ENCODE results near the gene FLAD1. TPM values are rescaled to one million over a fixed set of nuclear protein-coding genes. Genes with fewer than 3 reads are reported as not detected.

FLAD1 gene
- polyA plus RNA-seq (2011; rRNA removed) (43.5 and 57.1 TPM in 2 replicates), polyA plus RNA-seq (2017; fragmentation: RNase III; extraction: RNeasy Plus Mini Kit Qiagen cat#74134 plus additional on column Dnase treatment) (34.1 to 38.2 TPM (median 36.0 TPM) in 3 replicates), polyA minus RNA-seq (2011; rRNA and poly(A)+ RNA removed) (96.6 and 131 TPM in 2 replicates)
- 75.4 and 84.9 TPM in 2 replicates for polyA plus RNA-seq (2012; cell fraction: cytosol; rRNA removed)
- polyA plus RNA-seq (2012; cell fraction: nucleus; rRNA removed), result 122 and 131 TPM in 2 replicates

GRCh38 chr1:154982897-154983648 is at the start of gene FLAD1:
TSS of gene FLAD1 (plus strand) at chr1:154983344. CDS start at chr1:154983695, 351 bp downstream.
- Histone ChIP-seq H3K4me3 (peak within 1 kb of the TSS; percentile 81), H3K9me3 (no peaks in the 10 kb centered on the region), H3K4me2 (peak within 1 kb of the TSS; percentile 89), H3K27ac (peak within 1 kb of the TSS; percentile 83 to 86), H3K4me1 (peaks cover 22% of the 10 kb centered on the region)
- WGBS (ENCODE audit: missing lambda C conversion rate), result 2% methylated on average over 25 of the region's 26 CpGs
- DNase-seq (ENCODE audit: low read depth in 1 of 2, low spot score in 1 of 2), result peak; percentile 100
- CTCF ChIA-PET, result interaction anchor here (1.3 kb wide), 1 partner anchor 102 kb away, joined by 3 read pairs; no protein-coding TSS in a partner anchor
- 0 out of 2 replicates have a peak, but pooled peaks have one; percentile 14 for TF ChIP-seq PHF8 (IDR thresholded peaks at IDR 0.05; ENCODE audit: borderline replicate concordance, low read depth)
- TF ChIP-seq USF2 (IDR thresholded peaks at IDR 0.05), result peak; percentile 91
- no peak for TF ChIP-seq SMC3 (IDR thresholded peaks at IDR 0.05)
- TF ChIP-seq HES2 (IDR thresholded peaks at IDR 0.05), result no peak
- no peak for TF ChIP-seq CTCF (IDR thresholded peaks at IDR 0.05)
- TF ChIP-seq PBX3 (IDR thresholded peaks at IDR 0.05), result peak; percentile 100
- no peak for TF ChIP-seq EHF (CRISPR knock-in tag; IDR thresholded peaks at IDR 0.05)
- no peak for TF ChIP-seq ZNF302 (CRISPR knock-in tag; IDR thresholded peaks at IDR 0.05)
- no peak for TF ChIP-seq MAFK (IDR thresholded peaks at IDR 0.05; ENCODE audit: partially characterized antibody)
- TF ChIP-seq MAX (IDR thresholded peaks at IDR 0.05), result peak; percentile 97
- no peak for TF ChIP-seq HEYL (CRISPR knock-in tag; IDR thresholded peaks at IDR 0.05)
- TF ChIP-seq NR3C1 (IDR thresholded peaks at IDR 0.05), result no peak
- no peak for TF ChIP-seq CBX2 (IDR thresholded peaks at IDR 0.05; ENCODE audit: borderline replicate concordance, low read depth)
- peak; percentile 41; the same call in 1 of the 2 replicates for TF ChIP-seq POLR2A (IDR thresholded peaks at IDR 0.05; ENCODE audit: low read length)
- TF ChIP-seq MYC (IDR thresholded peaks at IDR 0.05; ENCODE audit: borderline replicate concordance, low read length), result peak; percentile 56; the same call in 1 of the 2 replicates
- TF ChIP-seq HOXB13 (CRISPR knock-in tag; IDR thresholded peaks at IDR 0.05; ENCODE audit: low read depth), result no peak
- no peak for TF ChIP-seq TFCP2L1 (CRISPR knock-in tag; IDR thresholded peaks at IDR 0.05)
- no peak for TF ChIP-seq CBX8 (IDR thresholded peaks at IDR 0.05)
- no peak for TF ChIP-seq RAD21 (conservative IDR thresholded peaks at IDR 0.05 in 1 of 2, IDR thresholded peaks at IDR 0.05 in 1 of 2)
- TF ChIP-seq BCL3 (IDR thresholded peaks at IDR 0.05), result peak; percentile 55; the same call in 1 of the 3 replicates
- TF ChIP-seq GATA3 (IDR thresholded peaks at IDR 0.05; ENCODE audit: borderline replicate concordance), result peak; percentile 22; the same call in 1 of the 2 replicates
- TF ChIP-seq E2F6 (IDR thresholded peaks at IDR 0.05; ENCODE audit: borderline replicate concordance, low read depth), result peak; percentile 95
- TF ChIP-seq NPAS2 (CRISPR knock-in tag; IDR thresholded peaks at IDR 0.05; ENCODE audit: borderline replicate concordance), result no peak
- no peak for TF ChIP-seq SREBF2 (IDR thresholded peaks at IDR 0.05)
- peak; percentile 24; the same call in 1 of the 2 replicates for TF ChIP-seq KDM5A (IDR thresholded peaks at IDR 0.05)
- no peak for TF ChIP-seq RARB (CRISPR knock-in tag; IDR thresholded peaks at IDR 0.05)
- no peak for TF ChIP-seq ZC3H11A (IDR thresholded peaks at IDR 0.05)
- TF ChIP-seq HOXB5 (CRISPR knock-in tag; IDR thresholded peaks at IDR 0.05), result no peak
- no peak for TF ChIP-seq FOSL2 (IDR thresholded peaks at IDR 0.05)
- TF ChIP-seq FOSL2 (CRISPR knock-in tag; IDR thresholded peaks at IDR 0.05), result 0 out of 2 replicates have a peak, but pooled peaks have one; percentile 13
- no peak for TF ChIP-seq ESRRA (IDR thresholded peaks at IDR 0.05; ENCODE audit: borderline replicate concordance, low read length)
- peak in 1 of 2 experiments; percentile 79; a peak in 3 of 5 replicates for TF ChIP-seq JUN (IDR thresholded peaks at IDR 0.05)
- TF ChIP-seq ZFP36 (IDR thresholded peaks at IDR 0.05; ENCODE audit: borderline replicate concordance, partially characterized antibody), result no peak
- no peak for TF ChIP-seq EHMT2 (IDR thresholded peaks at IDR 0.05; ENCODE audit: low read depth)
- TF ChIP-seq TP53 (CRISPR knock-in tag; IDR thresholded peaks at IDR 0.05), result no peak
- peak; percentile 58 for TF ChIP-seq CHD2 (IDR thresholded peaks at IDR 0.05; ENCODE audit: low read length, partially characterized antibody)
- peak; percentile 99 to 100 for ATAC-seq
- peak; percentile 83 for FAIRE-seq
- POLR2A ChIA-PET, result interaction anchor here (0.7 to 2.8 kb wide), 6 partner anchors 9 to 22 kb away, joined by 3 to 41 read pairs (median 6); partner anchors contain the start of genes CKS1B, LENEP, PYGO2 and SHC1
